ENCODE measurements around the gene PRKAR1B. TPM values are rescaled to one million over a fixed set of nuclear protein-coding genes. Genes with fewer than 3 reads are reported as not detected.

The PRKAR1B gene
- total RNA-seq, 2 experiments from 2014 or later: 22.5 to 41.6 TPM

DNA sequence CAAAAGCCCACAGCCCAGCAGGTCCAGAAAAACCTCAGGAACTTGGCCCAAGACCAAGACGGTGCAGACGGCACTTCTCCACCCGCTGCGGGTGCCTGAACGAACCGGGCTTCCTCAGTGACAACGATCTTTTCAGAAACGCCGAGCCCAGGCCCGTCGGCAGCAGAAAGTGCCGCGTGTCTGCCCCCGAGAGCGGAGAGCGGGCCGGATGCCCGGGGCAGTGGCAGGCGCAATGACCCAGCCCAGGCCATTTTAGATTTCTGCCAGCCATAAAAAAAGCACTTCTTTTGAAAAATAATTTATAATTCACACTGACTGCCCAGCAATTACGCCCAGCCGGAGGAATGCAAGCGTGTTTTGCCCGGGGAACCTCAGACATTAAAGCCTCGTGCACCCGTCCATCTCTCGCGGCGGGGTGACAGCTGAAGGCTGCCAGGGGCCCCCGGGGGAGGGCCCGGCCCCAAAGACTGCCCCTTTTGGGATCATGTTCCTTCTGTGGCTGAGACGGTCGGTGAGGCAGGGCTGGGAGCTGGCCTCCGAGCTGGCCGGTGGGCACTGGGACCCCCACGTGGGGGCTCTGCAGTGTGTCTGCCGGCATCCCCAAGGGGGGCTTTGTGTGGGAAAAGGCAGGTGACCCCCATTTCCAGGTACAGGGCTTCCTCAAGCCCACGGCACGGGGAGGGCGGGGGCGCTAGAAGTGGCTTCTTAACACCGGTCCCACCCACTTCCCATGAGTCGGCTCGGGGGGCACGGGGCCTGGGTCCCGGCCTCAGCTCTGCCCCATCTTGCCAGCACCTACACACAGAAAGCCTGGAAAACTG is 136.1 kb downstream of the PRKAR1B start:
- H3K79me2 ChIP-seq (ENCODE audit: insufficient read depth, low read depth, low read length): no peaks in the 10 kb centered on the region
- intact Hi-C loops (cut with micrococcal nuclease; ENCODE audit: unreplicated experiment): no loop called here
- DNase-seq (ENCODE audit: low spot score): no peak
- BruUV-seq (replicated peaks): no TSS peak
- H3K4me2 ChIP-seq (ENCODE audit: low read length): no peak overlapping the region
- TF ChIP-seq, protein P1, sequence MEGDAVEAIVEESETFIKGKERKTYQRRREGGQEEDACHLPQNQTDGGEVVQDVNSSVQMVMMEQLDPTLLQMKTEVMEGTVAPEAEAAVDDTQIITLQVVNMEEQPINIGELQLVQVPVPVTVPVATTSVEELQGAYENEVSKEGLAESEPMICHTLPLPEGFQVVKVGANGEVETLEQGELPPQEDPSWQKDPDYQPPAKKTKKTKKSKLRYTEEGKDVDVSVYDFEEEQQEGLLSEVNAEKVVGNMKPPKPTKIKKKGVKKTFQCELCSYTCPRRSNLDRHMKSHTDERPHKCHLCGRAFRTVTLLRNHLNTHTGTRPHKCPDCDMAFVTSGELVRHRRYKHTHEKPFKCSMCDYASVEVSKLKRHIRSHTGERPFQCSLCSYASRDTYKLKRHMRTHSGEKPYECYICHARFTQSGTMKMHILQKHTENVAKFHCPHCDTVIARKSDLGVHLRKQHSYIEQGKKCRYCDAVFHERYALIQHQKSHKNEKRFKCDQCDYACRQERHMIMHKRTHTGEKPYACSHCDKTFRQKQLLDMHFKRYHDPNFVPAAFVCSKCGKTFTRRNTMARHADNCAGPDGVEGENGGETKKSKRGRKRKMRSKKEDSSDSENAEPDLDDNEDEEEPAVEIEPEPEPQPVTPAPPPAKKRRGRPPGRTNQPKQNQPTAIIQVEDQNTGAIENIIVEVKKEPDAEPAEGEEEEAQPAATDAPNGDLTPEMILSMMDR (conservative IDR thresholded peaks at IDR 0.05; ENCODE audit: low read length): no peak
- no peak for TF ChIP-seq EZH2phosphoT487 (IDR thresholded peaks at IDR 0.05; ENCODE audit: borderline replicate concordance, low read depth, low read length)
- no peaks in the 10 kb centered on the region for H3K9me2 ChIP-seq (ENCODE audit: insufficient read depth, low read length)
- no peak overlapping the region for H3K27ac ChIP-seq (ENCODE audit: low read depth, low read length, poor library complexity, severe bottlenecking)
- POLR2A ChIA-PET: interaction anchor here (0.5 kb wide), 1 partner anchor 137 kb away, joined by 3 read pairs; no protein-coding TSS in a partner anchor
- H4K20me1 ChIP-seq (ENCODE audit: insufficient read depth, low read length): no peaks in the 10 kb centered on the region
- H3K36me3 ChIP-seq (ENCODE audit: insufficient read depth, low read length): peaks cover 52% of the 10 kb centered on the region
- H3K9me3 ChIP-seq (ENCODE audit: low read length): no peaks in the 10 kb centered on the region
- H3K4me3 ChIP-seq (ENCODE audit: low read depth, low read length, poor library complexity, severe bottlenecking): no peak overlapping the region
- H2AFZ ChIP-seq (ENCODE audit: low read length): no peak overlapping the region
- H3K4me1 ChIP-seq (ENCODE audit: insufficient read depth, low read length, poor library complexity, severe bottlenecking): no peaks in the 10 kb centered on the region
- CTCF ChIA-PET (ENCODE audit: unreplicated experiment): no interaction called here

GRCh38 chr7:589781-590575 is 137.1 kb downstream of the PRKAR1B start:
- Histone ChIP-seq H2AFZ (ENCODE audit: low read length) (no peak overlapping the region), H3K9me3 (ENCODE audit: low read length) (no peaks in the 10 kb centered on the region), H3K4me1 (ENCODE audit: insufficient read depth, low read length, poor library complexity, severe bottlenecking) (no peaks in the 10 kb centered on the region), H4K20me1 (ENCODE audit: insufficient read depth, low read length) (no peaks in the 10 kb centered on the region), H3K4me3 (ENCODE audit: low read depth, low read length, poor library complexity, severe bottlenecking) (no peak overlapping the region), H3K9me2 (ENCODE audit: insufficient read depth, low read length) (no peaks in the 10 kb centered on the region), H3K36me3 (ENCODE audit: insufficient read depth, low read length) (peaks cover 55% of the 10 kb centered on the region), H3K27ac (ENCODE audit: low read depth, low read length, poor library complexity, severe bottlenecking) (no peak overlapping the region), H3K79me2 (ENCODE audit: insufficient read depth, low read depth, low read length) (no peaks in the 10 kb centered on the region), H3K4me2 (ENCODE audit: low read length) (no peak overlapping the region)
- ChIA-PET POLR2A (no interaction called here), CTCF (ENCODE audit: unreplicated experiment) (no interaction called here)
- TF ChIP-seq EZH2phosphoT487 (IDR thresholded peaks at IDR 0.05; ENCODE audit: borderline replicate concordance, low read depth, low read length): no peak
- TF ChIP-seq, protein P1 (conservative IDR thresholded peaks at IDR 0.05; ENCODE audit: low read length): no peak
- no peak for DNase-seq (ENCODE audit: low spot score)
- intact Hi-C loops (cut with micrococcal nuclease; ENCODE audit: unreplicated experiment): no loop called here
- no TSS peak for BruUV-seq (replicated peaks)
